A549 (cell line): ENCODE data around the gene KCNG4. TPM values are rescaled to one million over a fixed set of nuclear protein-coding genes. Genes with fewer than 3 reads are reported as not detected.

Source experiments
- ATAC-seq, 2 experiments: fragments of 200-7000 bp in 1 of 2; fragments of >200 bp in 1 of 2; cut with Nextera tagmentation in 1 of 2; cut with Tn5 transposase in 1 of 2; 3 replicates each; pipeline versions ENCODE4 v1.8.0 to v1.9.1; 2018 to 2020; ENCODE audit warnings: mild to moderate bottlenecking in 1 of 2, moderate library complexity in 1 of 2
- CTCF ChIA-PET: fragments of 300-600 bp; sonication (Branson Sonifier 250); formaldehyde crosslinking; extraction: SDS; loops from one replicate; lab custom pipeline; 2021; ENCODE audit warnings: antibody characterized with exemption, inconsistent platforms; lab: Yijun Ruan, JAX
- POLR2A ChIA-PET: fragments of 350-600 bp; formaldehyde crosslinking; extraction: SDS; loops from one replicate; lab custom pipeline; 2021; ENCODE audit warnings: antibody characterized with exemption, inconsistent platforms; lab: Yijun Ruan, JAX
- DNase-seq, 2 experiments: peaks; one replicate each; pipeline versions ENCODE4 v3.0.0 to v3.0.0-alpha.2; 2011 to 2016; ENCODE audit warnings: low read depth in 1 of 2, low spot score in 1 of 2
- FAIRE-seq: peaks from 2 replicates; lab custom pipeline; 2011; peaks lifted over from hg19 to GRCh38; lab: Jason Lieb, UNC
- H3K27ac ChIP-seq, 2 experiments: fragments of >200 bp; sonication (Bioruptor Twin); formaldehyde crosslinking; 3 replicates each; pipeline ENCODE4 v1.5.1; 2016 to 2017
- H3K4me1 ChIP-seq: fragments of >200 bp; sonication (Bioruptor Twin); formaldehyde crosslinking; 3 replicates; pipeline ENCODE4 v1.6.1; 2016
- H3K4me2 ChIP-seq: fragments of >200 bp; sonication (Bioruptor Twin); formaldehyde crosslinking; 3 replicates; pipeline ENCODE4 v1.6.1; 2016
- H3K4me3 ChIP-seq: fragments of >200 bp; sonication (Bioruptor Twin); formaldehyde crosslinking; 3 replicates; pipeline ENCODE4 v1.5.1; 2016
- H3K9me3 ChIP-seq: fragments of >200 bp; sonication (Bioruptor Twin); formaldehyde crosslinking; 3 replicates; pipeline ENCODE4 v1.6.1; 2016
- CHD4 ChIP-seq: fragments of 200-600 bp; sonication (generic); IDR thresholded peaks from 2 replicates; pipeline ENCODE4 v1.6.1; 2016; ENCODE audit warnings: antibody characterized with exemption, mild to moderate bottlenecking, borderline replicate concordance
- E2F6 ChIP-seq: IDR thresholded peaks from 2 replicates; pipeline ENCODE4 v1.6.1; 2012; ENCODE audit warnings: low read depth, borderline replicate concordance
- EP300 ChIP-seq, 2 experiments: fragments of >200 bp; sonication (Bioruptor Twin); formaldehyde crosslinking; IDR thresholded peaks; 2 replicates in 1 of 2; 3 replicates in 1 of 2; pipeline ENCODE4 v1.6.1; 2016 to 2017
- FOSL2 ChIP-seq, 2 experiments: fragments of 450-650 bp in 1 of 2; fragments of >200 bp in 1 of 2; sonication (Bioruptor Twin) in 1 of 2; formaldehyde crosslinking; IDR thresholded peaks; 2 replicates each; pipeline versions ENCODE4 v1.5.0 to v1.6.1; 2016 to 2020; ENCODE audit warnings: mild to moderate bottlenecking in 1 of 2, moderate library complexity in 1 of 2
- GATA3 ChIP-seq: IDR thresholded peaks from 2 replicates; pipeline ENCODE4 v1.6.1; 2012; ENCODE audit warnings: borderline replicate concordance
- HEYL ChIP-seq: fragments of 250-450 bp; sonication (Bioruptor Pico); IDR thresholded peaks from 2 replicates; pipeline ENCODE4 v1.8.0; 2021; ENCODE audit warnings: mild to moderate bottlenecking, moderate library complexity
- HOXB13 ChIP-seq: fragments of 250-450 bp; sonication (Bioruptor Pico); IDR thresholded peaks from 2 replicates; pipeline ENCODE4 v1.5.0; 2020; ENCODE audit warnings: low read depth, mild to moderate bottlenecking, moderate library complexity
- HOXB5 ChIP-seq: fragments of 250-450 bp; sonication (Bioruptor Pico); IDR thresholded peaks from 2 replicates; pipeline ENCODE4 v1.5.0; 2020; ENCODE audit warnings: mild to moderate bottlenecking, moderate library complexity
- JUN ChIP-seq, 2 experiments: fragments of >200 bp; sonication (Bioruptor Twin); formaldehyde crosslinking; IDR thresholded peaks; 2 replicates in 1 of 2; 3 replicates in 1 of 2; pipeline ENCODE4 v1.6.1; 2016 to 2017
- KDM1A ChIP-seq: fragments of 200-600 bp; sonication (generic); IDR thresholded peaks from 2 replicates; pipeline ENCODE4 v1.6.1; 2016; ENCODE audit warnings: low read depth, mild to moderate bottlenecking
- MAFK ChIP-seq: fragments of 450-650 bp; IDR thresholded peaks from 2 replicates; pipeline ENCODE4 v1.6.1; 2014; ENCODE audit not compliant: partially characterized antibody
- MAX ChIP-seq: IDR thresholded peaks from 2 replicates; pipeline ENCODE4 v1.6.1; 2012
- MAZ ChIP-seq: fragments of 150-350 bp; IDR thresholded peaks from 2 replicates; pipeline ENCODE4 v1.6.1; 2014; ENCODE audit warnings: antibody characterized with exemption, low read depth, low read length, borderline replicate concordance
- MYC ChIP-seq: IDR thresholded peaks from 2 replicates; pipeline ENCODE4 v1.6.1; 2012; ENCODE audit warnings: mild to moderate bottlenecking, inconsistent platforms, low read length, improper control_type of control experiment, borderline replicate concordance
- NPAS2 ChIP-seq: fragments of 250-450 bp; sonication (Bioruptor Pico); IDR thresholded peaks from 2 replicates; pipeline ENCODE4 v1.8.0; 2022; ENCODE audit warnings: mild to moderate bottlenecking, moderate library complexity, borderline replicate concordance
- PHF8 ChIP-seq: fragments of 200-600 bp; sonication (generic); IDR thresholded peaks from 2 replicates; pipeline ENCODE4 v1.6.1; 2016; ENCODE audit warnings: low read depth, mild to moderate bottlenecking, antibody characterized with exemption, moderate library complexity, borderline replicate concordance
- POLR2A ChIP-seq: IDR thresholded peaks from 2 replicates; pipeline ENCODE4 v1.6.1; 2012; ENCODE audit warnings: mild to moderate bottlenecking, low read length
- RAD21 ChIP-seq, 2 experiments: fragments of >200 bp in 1 of 2; sonication (Bioruptor Twin) in 1 of 2; formaldehyde crosslinking in 1 of 2; IDR thresholded peaks in 1 of 2; conservative IDR thresholded peaks in 1 of 2; 2 replicates in 1 of 2; 3 replicates in 1 of 2; pipeline ENCODE4 v1.6.1; 2012 to 2018; ENCODE audit warnings: inconsistent platforms in 1 of 2
- TFCP2L1 ChIP-seq: fragments of 250-450 bp; sonication (Bioruptor Pico); IDR thresholded peaks from 2 replicates; pipeline ENCODE4 v1.5.0; 2021; ENCODE audit warnings: mild to moderate bottlenecking
- ZC3H11A ChIP-seq: fragments of 450-650 bp; IDR thresholded peaks from 2 replicates; pipeline ENCODE4 v1.6.1; 2014; ENCODE audit warnings: antibody characterized with exemption, mild to moderate bottlenecking
- WGBS: methylation state at CpG from one replicate; pipeline ENCODE4 v1.1.6; 2017; ENCODE audit errors: missing lambda C conversion rate; 5-methylcytosine and 5-hydroxymethylcytosine counted together
- polyA plus RNA-seq, 4 experiments: library from polyadenylated mRNA; depleted of rRNA in 3 of 4; stranded (reverse); fragments of >200 nt; fragmentation: RNase III in 1 of 4; extraction: RNeasy Plus Mini Kit Qiagen cat#74134 plus additional on column Dnase treatment in 1 of 4; gene quantifications; 2 replicates in 3 of 4; 3 replicates in 1 of 4; pipeline ENCODE4 v1.2.3, GENCODE V29; 2011 to 2017

KCNG4 gene
- polyA plus RNA-seq, 2 of the 4 experiments (the other 2 are of a cell fraction), result not detected

DNA sequence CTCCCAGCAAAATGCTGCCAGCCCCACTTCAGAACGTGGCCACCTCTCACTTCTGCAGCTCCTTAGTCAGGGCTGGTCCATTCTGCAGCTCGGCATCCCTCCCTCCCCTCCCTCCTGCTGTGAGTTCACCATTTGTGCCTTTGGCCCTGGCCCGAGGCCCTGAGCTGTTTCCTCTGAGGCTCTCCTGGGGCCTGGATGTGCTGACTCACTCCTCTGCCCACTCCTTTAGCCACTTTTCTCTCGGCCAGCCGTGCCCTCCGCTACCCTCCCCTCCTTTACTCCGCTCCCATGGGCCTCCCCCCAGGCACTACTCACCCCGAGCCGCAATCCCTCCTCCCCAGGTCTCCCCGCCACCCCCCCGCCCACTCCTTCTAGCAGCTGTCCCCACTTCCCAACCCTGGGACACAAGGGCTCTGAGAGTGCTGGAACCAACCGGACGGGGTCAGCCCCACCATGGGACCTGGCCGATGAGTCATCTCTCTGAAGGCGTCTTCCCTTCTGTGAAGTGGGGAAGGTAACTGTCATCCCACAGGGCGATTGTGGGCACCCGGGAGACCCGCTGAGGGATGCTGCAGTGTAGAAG, 11.5 kb downstream of the KCNG4 start:
- H3K4me3 ChIP-seq, result no peak overlapping the region
- FAIRE-seq, result no peak
- H3K27ac ChIP-seq, result peak overlapping the region; percentile 83 to 92
- TF ChIP-seq JUN (IDR thresholded peaks at IDR 0.05) (peak in 1 of 2 experiments; percentile 39; a peak in 2 of 5 replicates), FOSL2 (IDR thresholded peaks at IDR 0.05) (peak; percentile 66), FOSL2 (CRISPR knock-in tag; IDR thresholded peaks at IDR 0.05) (peak; percentile 91), MAZ (no peak), PHF8 (no peak), MAX (peak; percentile 66), MYC (no peak), MAFK (peak; percentile 81), NPAS2 (CRISPR knock-in tag) (no peak)
- ATAC-seq, result peak; percentile 89 to 94
- WGBS, result 8% methylated on average over 14 of the region's 18 CpGs
- peak; percentile 79 to 93 for DNase-seq
- H3K9me3 ChIP-seq, result no peaks in the 10 kb centered on the region
- ChIA-PET CTCF (interaction anchor here (1.8 kb wide), 1 partner anchor 49 kb away, joined by 4 read pairs; no protein-coding TSS in a partner anchor), POLR2A (interaction anchor here (0.5 to 1.2 kb wide), 5 partner anchors 20 to 272 kb away, joined by 3 to 6 read pairs (median 3); partner anchors contain the start of gene MBTPS1)
- peak overlapping the region; percentile 66 for H3K4me2 ChIP-seq
- H3K4me1 ChIP-seq, result peaks cover 20% of the 10 kb centered on the region

DNA sequence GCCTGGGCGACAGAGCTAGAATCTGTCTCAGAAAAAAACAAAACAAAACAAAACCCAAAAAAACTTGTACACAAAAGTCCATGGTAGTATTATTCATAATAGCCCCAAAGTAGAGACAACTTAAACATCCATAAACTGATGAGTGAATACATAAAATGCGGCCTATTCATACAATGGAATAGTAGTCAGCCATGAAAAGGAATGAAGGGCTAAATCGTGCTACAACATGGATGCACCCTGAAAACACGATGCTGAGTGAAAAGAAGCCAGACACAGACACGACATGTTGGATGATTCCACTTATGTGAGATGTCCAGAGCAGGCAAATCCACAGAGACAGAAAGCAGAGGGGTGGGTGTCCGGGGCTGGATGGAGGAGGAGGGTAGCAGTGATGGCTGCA, 12.3 kb downstream of the KCNG4 start:
- H3K4me2 ChIP-seq, result peak overlapping the region; percentile 66
- FAIRE-seq (no peak), DNase-seq (no peak)
- 90% methylated on average over 6 of the region's 6 CpGs for WGBS
- POLR2A ChIA-PET, result interaction anchor here (1.0 to 1.2 kb wide), 3 partner anchors 21 to 110 kb away, joined by 3 to 6 read pairs (median 3); partner anchors contain the start of gene MBTPS1
- H3K4me1 ChIP-seq, result peaks cover 20% of the 10 kb centered on the region
- H3K4me3 ChIP-seq, result no peak overlapping the region
- H3K27ac ChIP-seq, result peak overlapping the region; percentile 83 to 92
- no peak for TF ChIP-seq HOXB5 (CRISPR knock-in tag)
- 0 out of 2 replicates have a peak, but pooled peaks have one; percentile 26 for TF ChIP-seq KDM1A
- no peak for TF ChIP-seq MAZ
- TF ChIP-seq, all 56 proteins: peak for 1
- no peaks in the 10 kb centered on the region for H3K9me3 ChIP-seq
- ATAC-seq, result no peak
- CTCF ChIA-PET, result interaction anchor here (1.8 to 2.6 kb wide), 2 partner anchors 41 to 50 kb away, joined by 4 to 13 read pairs; partner anchors contain the start of gene TAF1C

DNA sequence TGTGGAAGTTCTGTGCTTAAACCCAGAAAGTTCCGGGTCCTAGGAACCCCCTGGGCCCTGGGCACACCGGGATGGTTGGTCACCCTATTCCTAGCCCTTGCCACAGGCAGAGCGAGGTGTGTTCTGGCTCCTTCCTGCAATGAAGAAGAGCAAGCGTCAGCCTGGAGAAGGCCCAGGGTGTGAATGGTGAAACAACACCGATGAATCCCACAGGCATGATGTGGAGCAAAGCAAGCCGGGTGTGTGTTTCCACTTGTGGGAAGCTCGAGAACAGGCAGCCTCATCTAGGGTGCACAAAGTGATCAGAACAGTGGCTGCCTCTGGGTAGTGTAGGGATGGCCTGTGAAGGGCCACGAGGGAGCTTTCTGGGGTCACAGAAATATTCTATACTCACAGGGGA, 13.8 kb downstream of the KCNG4 start:
- Histone ChIP-seq H3K4me2 (no peak overlapping the region), H3K4me1 (peaks cover 20% of the 10 kb centered on the region), H3K27ac (peak overlapping the region in 1 of 2 experiments; percentile 92; a peak in 3 of 6 replicates), H3K9me3 (no peaks in the 10 kb centered on the region), H3K4me3 (no peak overlapping the region)
- no peak for ATAC-seq
- 79% methylated on average over 8 of the region's 8 CpGs for WGBS
- CTCF ChIA-PET, result interaction anchor here (0.6 to 2.6 kb wide), 7 partner anchors 8 to 396 kb away, joined by 3 to 13 read pairs (median 3); partner anchors contain the start of gene TAF1C
- FAIRE-seq, result no peak
- POLR2A ChIA-PET, result no interaction called here
- no peak for TF ChIP-seq CHD4
- no peak for TF ChIP-seq HOXB5 (CRISPR knock-in tag)
- TF ChIP-seq HOXB13 (CRISPR knock-in tag), result no peak
- TF ChIP-seq E2F6, result no peak
- TF ChIP-seq EP300 (IDR thresholded peaks at IDR 0.05), result no peak
- TF ChIP-seq RAD21 (conservative IDR thresholded peaks at IDR 0.05 in 1 of 2, IDR thresholded peaks at IDR 0.05 in 1 of 2), result no peak
- TF ChIP-seq GATA3, result no peak
- no peak for TF ChIP-seq MYC
- TF ChIP-seq ZC3H11A, result no peak
- no peak for TF ChIP-seq TFCP2L1
- no peak for TF ChIP-seq HEYL (CRISPR knock-in tag)
- no peak for TF ChIP-seq MAZ
- no peak for TF ChIP-seq POLR2A
- no peak for TF ChIP-seq JUN (IDR thresholded peaks at IDR 0.05)
- no peak for TF ChIP-seq MAX
- TF ChIP-seq KDM1A, result no peak
- DNase-seq, result no peak
